ENCODE measurements around the gene AFAP1.
A peak's percentile ranks its signal among the peaks of the same experiment; 100 is the strongest.

The AFAP1 gene

GRCh38 chr4:7939377-7940108 lies at the start of gene AFAP1:
Gene AFAP1 (minus strand): TSS chr4:7939861. CDS start chr4:7872078, 67,783 bp downstream.
- DNase-seq (ENCODE audit: low read depth in 2 of 2, low spot score in 1 of 2), result peak; percentile 61 to 66

GRCh38 chr4:7988437-7988836 lies 48.8 kb upstream of the AFAP1 start:
- no peak for DNase-seq (ENCODE audit: low read depth in 2 of 2, low spot score in 1 of 2)

DNA sequence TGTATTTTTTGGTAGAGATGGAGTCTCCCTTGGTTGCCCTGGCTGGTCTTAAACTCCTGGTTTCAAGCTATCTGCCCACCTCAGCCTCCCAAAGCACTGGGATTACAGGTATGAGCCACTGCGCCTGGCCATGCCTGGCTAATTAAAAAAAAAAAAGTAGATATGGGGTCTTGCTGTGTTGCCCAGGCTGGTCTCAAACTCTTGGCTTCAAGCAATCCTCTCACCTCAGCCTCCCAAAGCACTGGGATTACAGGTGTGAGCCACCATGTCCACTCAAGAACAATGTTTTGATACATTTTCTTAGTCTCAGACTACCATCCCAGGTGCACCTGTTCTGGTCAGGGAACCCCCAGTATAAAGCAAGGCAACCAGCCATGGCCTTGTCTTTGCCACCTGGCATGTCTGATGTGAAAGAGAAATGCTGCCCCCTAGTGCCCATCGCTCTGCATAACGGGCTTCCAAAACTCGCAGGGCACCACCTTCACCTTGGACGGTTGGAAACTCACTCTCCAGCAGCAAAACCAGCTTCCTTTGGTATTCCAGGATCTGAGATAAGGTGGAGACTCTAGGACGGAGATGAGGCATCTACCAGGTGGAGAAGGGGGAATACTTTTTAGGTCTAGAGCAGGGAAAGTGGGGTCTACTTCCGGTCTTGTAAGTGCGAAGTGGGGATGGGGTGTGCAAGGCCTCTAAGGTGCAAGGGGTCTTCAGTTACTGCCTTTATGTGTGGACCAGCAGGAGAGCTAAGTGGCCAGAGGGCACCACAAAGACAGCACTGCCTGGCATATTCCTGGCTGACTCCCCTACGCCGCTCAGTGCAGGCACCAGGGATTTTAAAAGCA lies 47.7 kb upstream of the AFAP1 start:
- peak; percentile 35 to 60 for DNase-seq (ENCODE audit: low read depth in 2 of 2, low spot score in 1 of 2)

GRCh38 chr4:7985891-7986441 lies 46.3 kb upstream of the AFAP1 start:
- DNase-seq (ENCODE audit: low read depth in 2 of 2, low spot score in 1 of 2), result no peak

DNA sequence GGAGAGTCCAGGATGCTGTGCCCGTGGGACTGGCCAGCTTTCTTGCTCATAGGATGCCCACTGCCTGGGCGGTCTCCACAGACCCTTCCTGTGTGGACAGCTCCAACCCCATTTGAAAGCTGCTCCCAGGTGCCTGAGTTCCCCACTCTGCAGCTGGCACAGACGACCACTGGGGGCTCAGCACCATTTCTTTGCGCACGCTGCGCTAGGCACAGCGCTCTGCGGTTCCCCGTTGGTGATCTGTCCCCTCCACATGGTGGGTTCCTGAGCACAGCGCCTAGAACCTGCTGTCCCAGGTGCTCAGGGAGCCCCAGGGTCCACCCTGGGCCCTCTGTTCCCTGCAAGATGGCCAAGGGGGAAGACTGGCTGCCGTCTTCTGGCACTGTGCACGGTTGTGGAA lies 45.4 kb upstream of the AFAP1 start:
- no peak for DNase-seq (ENCODE audit: low read depth in 2 of 2, low spot score in 1 of 2)

- no peak for DNase-seq (ENCODE audit: low read depth in 2 of 2, low spot score in 1 of 2)
Observed at GRCh38 chr4:7984286-7984925, 44.7 kb upstream of the AFAP1 start.

DNA sequence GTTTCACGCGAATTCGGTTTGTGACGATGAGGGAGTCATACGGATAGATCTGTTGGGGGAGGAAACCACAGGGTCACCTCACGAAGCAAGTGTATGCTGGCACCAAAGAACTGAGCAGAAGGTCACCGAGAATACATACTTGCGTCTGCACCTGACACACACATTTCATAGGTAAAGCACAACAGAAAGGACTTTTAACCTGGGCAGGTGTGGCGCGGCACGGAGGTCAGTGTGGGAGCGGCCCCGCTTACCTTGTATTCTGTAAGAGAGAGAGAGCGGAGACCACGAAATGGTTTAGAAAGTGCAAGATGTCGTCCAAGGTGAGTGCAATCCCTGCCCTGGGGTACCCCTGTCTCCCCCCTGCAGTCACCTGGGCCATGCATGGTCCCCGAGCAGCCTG lies 43.6 kb upstream of the AFAP1 start:
- DNase-seq (ENCODE audit: low read depth in 2 of 2, low spot score in 1 of 2), result no peak

DNA sequence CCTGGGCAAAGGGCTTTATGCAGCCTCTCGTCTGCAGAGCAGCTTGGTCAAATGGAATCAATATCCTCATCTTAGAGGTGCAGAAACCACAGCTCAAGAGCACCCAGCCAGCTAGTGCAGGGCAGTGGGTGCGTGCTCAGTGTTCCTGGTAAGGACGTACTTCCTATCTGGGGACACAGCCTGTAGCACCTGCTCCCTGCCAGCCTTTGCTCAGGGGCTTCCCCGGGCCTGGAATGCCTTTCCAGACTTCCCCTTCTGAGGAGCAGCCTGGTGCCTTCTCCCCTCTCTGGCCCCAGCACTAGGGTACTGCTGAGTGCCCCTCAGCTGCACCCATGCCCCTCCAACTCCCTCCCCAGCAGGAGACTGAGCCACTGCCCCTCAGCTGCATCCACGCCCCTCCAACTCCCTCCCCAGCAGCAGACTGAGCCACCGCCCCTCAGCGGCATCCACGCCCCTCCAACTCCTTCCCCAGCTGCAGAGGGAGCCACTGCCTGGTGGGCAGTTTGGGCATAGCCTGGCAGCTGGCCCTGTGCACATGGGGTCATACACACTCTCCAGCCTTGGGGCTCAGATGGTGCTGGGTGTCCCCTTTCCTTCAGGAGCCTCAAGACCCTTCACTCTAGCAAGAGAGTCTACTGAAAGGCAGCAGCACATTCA lies 42.2 kb upstream of the AFAP1 start:
- DNase-seq (ENCODE audit: low read depth in 2 of 2, low spot score in 1 of 2), result no peak

DNA sequence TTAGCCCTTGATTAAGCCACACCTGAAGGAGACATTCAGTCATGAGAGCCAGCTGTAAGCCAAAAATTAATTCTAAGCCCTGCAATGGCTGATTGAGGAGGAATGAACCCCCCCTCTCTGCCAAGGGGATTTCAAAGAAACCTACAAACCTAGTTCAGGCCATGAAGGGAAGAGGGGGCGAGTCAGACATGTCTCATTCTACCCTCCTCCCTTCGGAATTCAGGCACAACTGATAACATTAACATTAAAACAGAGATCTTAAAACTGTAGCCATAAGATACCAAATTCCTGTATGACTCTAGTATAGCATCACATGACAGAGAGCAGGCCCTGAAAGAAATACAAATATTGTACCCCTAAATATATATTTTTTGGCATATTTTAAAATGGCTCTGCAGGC lies 40.4 kb upstream of the AFAP1 start:
- DNase-seq (ENCODE audit: low read depth in 2 of 2, low spot score in 1 of 2), result no peak

GRCh38 chr4:7979652-7979968 lies 39.9 kb upstream of the AFAP1 start:
- no peak for DNase-seq (ENCODE audit: low read depth in 2 of 2, low spot score in 1 of 2)

DNA sequence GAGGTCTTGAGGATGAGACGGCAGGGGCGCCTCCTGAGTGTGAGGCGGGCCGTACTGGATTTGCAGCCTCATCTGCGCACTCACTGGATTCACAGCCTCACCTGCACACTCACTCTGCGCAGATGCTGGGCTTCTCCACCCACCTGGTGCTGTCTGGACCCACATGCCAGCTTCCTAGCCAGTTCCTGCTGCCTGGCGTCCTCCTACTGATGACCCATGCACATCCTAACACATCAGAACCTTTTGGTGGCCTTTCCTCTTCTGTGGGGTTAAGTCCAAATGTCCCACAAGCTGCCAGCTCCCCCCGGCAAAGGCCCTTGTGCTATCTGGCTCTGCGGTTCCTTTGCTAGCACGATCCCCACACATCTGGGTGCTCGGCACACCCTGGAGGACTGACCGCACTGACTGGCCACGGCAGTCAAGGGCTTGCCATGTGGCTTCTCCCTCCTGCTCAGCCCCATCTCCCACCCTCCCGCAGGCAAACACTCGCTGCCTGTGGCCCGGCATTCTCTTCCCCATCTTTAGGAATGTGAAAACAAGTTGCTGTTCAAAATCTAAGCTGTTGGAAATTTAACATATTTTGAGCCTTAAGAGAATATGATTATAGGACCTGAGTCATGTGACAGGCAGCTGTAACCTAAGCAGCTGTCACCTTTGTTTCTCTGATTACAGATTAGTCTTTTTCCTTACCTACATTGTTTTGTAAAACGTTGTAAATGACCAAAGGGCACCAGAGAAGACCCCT lies 39.4 kb upstream of the AFAP1 start:
- no peak for DNase-seq (ENCODE audit: low read depth in 2 of 2, low spot score in 1 of 2)

- no peak for DNase-seq (ENCODE audit: low read depth in 2 of 2, low spot score in 1 of 2)
Observed at GRCh38 chr4:7978489-7978888, 38.8 kb upstream of the AFAP1 start.

DNA sequence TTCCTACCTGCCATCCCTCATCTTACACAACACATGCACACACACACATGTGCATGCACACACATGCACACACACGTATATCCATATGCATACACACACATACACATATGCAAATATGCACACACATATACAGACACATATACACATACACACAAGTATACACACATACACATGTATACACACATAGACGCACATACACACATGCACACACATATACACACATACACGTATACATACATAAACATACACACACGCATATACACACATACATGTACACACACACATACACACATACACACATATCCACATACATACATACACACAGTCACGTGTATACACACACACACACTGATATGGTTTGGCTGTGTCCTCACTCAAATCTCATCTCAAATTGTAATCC lies 37.0 kb upstream of the AFAP1 start:
- DNase-seq (ENCODE audit: low read depth in 2 of 2, low spot score in 1 of 2), result no peak

- DNase-seq (ENCODE audit: low read depth in 2 of 2, low spot score in 1 of 2), result no peak
Observed at GRCh38 chr4:7976025-7976424, 36.4 kb upstream of the AFAP1 start.

- DNase-seq (ENCODE audit: low read depth in 2 of 2, low spot score in 1 of 2), result no peak
Observed at GRCh38 chr4:7974425-7974824, 34.8 kb upstream of the AFAP1 start.

DNA sequence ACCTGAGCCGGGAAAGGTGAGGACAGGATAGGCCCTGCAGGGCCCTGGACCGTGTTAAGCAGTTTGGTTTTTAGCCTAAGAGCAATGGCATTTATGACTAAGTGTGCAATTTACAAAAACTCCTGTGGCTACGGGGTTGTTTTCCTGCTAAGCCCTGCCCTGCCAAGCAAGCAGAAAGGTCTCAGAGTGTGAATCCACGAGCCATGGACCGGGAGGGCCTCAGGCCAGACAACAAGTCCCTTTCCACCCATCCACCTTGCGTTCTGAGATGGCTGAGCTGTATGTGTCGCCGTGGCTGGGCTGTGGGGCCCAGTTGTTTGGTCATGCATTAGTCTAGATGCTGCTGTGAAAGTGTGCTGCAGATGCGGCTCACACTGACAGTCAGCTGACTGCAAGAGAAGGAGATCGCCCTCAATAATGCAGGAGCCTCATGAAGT lies 33.9 kb upstream of the AFAP1 start:
- DNase-seq (ENCODE audit: low read depth in 2 of 2, low spot score in 1 of 2), result no peak

GRCh38 chr4:7971881-7972500 lies 32.3 kb upstream of the AFAP1 start:
- DNase-seq (ENCODE audit: low read depth in 2 of 2, low spot score in 1 of 2), result no peak

DNA sequence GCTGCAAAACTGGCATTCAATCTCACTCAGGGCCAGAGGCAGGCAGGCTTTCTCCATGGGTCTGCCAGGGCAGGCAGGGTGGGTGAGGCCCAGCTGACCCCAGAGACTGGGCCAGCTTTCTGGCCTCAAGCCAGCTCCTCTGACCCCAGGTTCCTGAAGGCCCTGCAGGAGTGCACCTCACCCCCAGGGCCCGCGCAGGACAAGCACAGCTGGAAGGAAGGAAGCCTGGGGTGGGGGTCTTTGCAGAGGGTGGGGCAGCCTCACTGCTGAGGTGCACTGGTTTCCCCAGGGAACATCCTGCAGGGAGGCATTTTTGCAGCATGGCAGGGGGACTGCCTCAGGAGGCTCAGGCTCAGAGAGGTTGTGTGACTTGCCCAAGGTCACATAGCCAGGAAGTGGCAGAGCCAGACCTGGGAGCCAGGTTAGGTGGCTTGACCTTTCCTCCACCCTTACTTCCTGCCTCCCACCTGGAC lies 31.5 kb upstream of the AFAP1 start:
- no peak for DNase-seq (ENCODE audit: low read depth in 2 of 2, low spot score in 1 of 2)

- no peak for DNase-seq (ENCODE audit: low read depth in 2 of 2, low spot score in 1 of 2)
Observed at GRCh38 chr4:7970361-7970946, 30.8 kb upstream of the AFAP1 start.

Data from stimulated activated CD8-positive, alpha-beta memory T cell treated with anti-CD3 and anti-CD28 coated beads, Interleukin-4, amount 100 ng/mL, for 4 hours (primary cell).